ENCODE measurements around the gene BRINP2. TPM values are rescaled to one million over a fixed set of nuclear protein-coding genes. Genes with fewer than 3 reads are reported as not detected.

BRINP2 gene
- total and polyA plus RNA-seq, 4 donors: not detected

- Histone ChIP-seq H3K27ac (ENCODE audit: low read depth in 1 of 2, low read length in 2 of 2) (peak overlapping the region in 1 of 2 donors; percentile 66), H3K36me3 (ENCODE audit: control insufficient read depth in 1 of 2, insufficient read depth in 2 of 2, low read length in 1 of 2) (no peaks in the 10 kb centered on the region), H3K27me3 (ENCODE audit: control insufficient read depth in 1 of 2, insufficient read depth in 2 of 2, low read length in 1 of 2) (no peaks in the 10 kb centered on the region), H3K4me3 (ENCODE audit: low read length in 2 of 2) (no peak overlapping the region), H3K9me3 (ENCODE audit: control insufficient read depth, low read length) (no peaks in the 10 kb centered on the region), H3K4me1 (ENCODE audit: control insufficient read depth in 1 of 2, insufficient read depth in 2 of 2, low read length in 2 of 2) (peaks cover 3 to 6% of the 10 kb centered on the region in 2 donors)
- intact Hi-C loops (cut with DNase I): no loop called here
- peak; percentile 53 for ATAC-seq (ENCODE audit: low FRiP score)
- no peak for DNase-seq
- WGBS, 2 donors: 9 to 11% methylated on average over 4 of the region's 4 CpGs
Observed at GRCh38 chr1:177246710-177247580, 76.2 kb downstream of the BRINP2 start.

- Histone ChIP-seq H3K36me3 (ENCODE audit: control insufficient read depth in 1 of 2, insufficient read depth in 2 of 2, low read length in 1 of 2) (no peaks in the 10 kb centered on the region), H3K27me3 (ENCODE audit: control insufficient read depth in 1 of 2, insufficient read depth in 2 of 2, low read length in 1 of 2) (no peaks in the 10 kb centered on the region), H3K27ac (ENCODE audit: low read depth in 1 of 2, low read length in 2 of 2) (peak overlapping the region in 1 of 2 donors; percentile 66), H3K9me3 (ENCODE audit: control insufficient read depth, low read length) (no peaks in the 10 kb centered on the region), H3K4me3 (ENCODE audit: low read length in 2 of 2) (no peak overlapping the region), H3K4me1 (ENCODE audit: control insufficient read depth in 1 of 2, insufficient read depth in 2 of 2, low read length in 2 of 2) (peaks cover 3 to 6% of the 10 kb centered on the region in 2 donors)
- ATAC-seq (ENCODE audit: low FRiP score) (no peak), DNase-seq (no peak)
- 65% methylated on average over 9 of the region's 9 CpGs for WGBS, 2 donors
- intact Hi-C loops (cut with DNase I): no loop called here
Observed at GRCh38 chr1:177247623-177248176, 76.9 kb downstream of the BRINP2 start.

GRCh38 chr1:177248258-177248657 lies 77.5 kb downstream of the BRINP2 start:
- ATAC-seq (ENCODE audit: low FRiP score) (no peak), DNase-seq (no peak)
- Histone ChIP-seq H3K27me3 (ENCODE audit: control insufficient read depth in 1 of 2, insufficient read depth in 2 of 2, low read length in 1 of 2) (no peaks in the 10 kb centered on the region), H3K36me3 (ENCODE audit: control insufficient read depth in 1 of 2, insufficient read depth in 2 of 2, low read length in 1 of 2) (no peaks in the 10 kb centered on the region), H3K4me1 (ENCODE audit: control insufficient read depth in 1 of 2, insufficient read depth in 2 of 2, low read length in 2 of 2) (peaks cover 3 to 6% of the 10 kb centered on the region in 2 donors), H3K27ac (ENCODE audit: low read depth in 1 of 2, low read length in 2 of 2) (no peak overlapping the region), H3K4me3 (ENCODE audit: low read length in 2 of 2) (no peak overlapping the region), H3K9me3 (ENCODE audit: control insufficient read depth, low read length) (no peaks in the 10 kb centered on the region)
- intact Hi-C loops (cut with DNase I): no loop called here
- 81 to 90% methylated on average over 5 of the region's 5 CpGs for WGBS, 2 donors

- no peak overlapping the region for H3K27ac ChIP-seq (ENCODE audit: low read depth in 1 of 2, low read length in 2 of 2)
- H3K4me1 ChIP-seq (ENCODE audit: control insufficient read depth in 1 of 2, insufficient read depth in 2 of 2, low read length in 2 of 2): peaks cover 3 to 6% of the 10 kb centered on the region in 2 donors
- DNase-seq (no peak), ATAC-seq (ENCODE audit: low FRiP score) (no peak)
- no peaks in the 10 kb centered on the region for H3K9me3 ChIP-seq (ENCODE audit: control insufficient read depth, low read length)
- H3K4me3 ChIP-seq (ENCODE audit: low read length in 2 of 2): no peak overlapping the region
- H3K27me3 ChIP-seq (ENCODE audit: control insufficient read depth in 1 of 2, insufficient read depth in 2 of 2, low read length in 1 of 2): no peaks in the 10 kb centered on the region
- H3K36me3 ChIP-seq (ENCODE audit: control insufficient read depth in 1 of 2, insufficient read depth in 2 of 2, low read length in 1 of 2): no peaks in the 10 kb centered on the region
- intact Hi-C loops (cut with DNase I): no loop called here
Observed at GRCh38 chr1:177249231-177249630, 78.5 kb downstream of the BRINP2 start.

GRCh38 chr1:177252877-177253276 lies 82.1 kb downstream of the BRINP2 start:
- intact Hi-C loops (cut with DNase I): loop anchor here in 1 of 2 donors (10.0 kb wide), 1 partner anchor 692 kb away; no protein-coding TSS in a partner anchor
- Histone ChIP-seq H3K27me3 (ENCODE audit: control insufficient read depth in 1 of 2, insufficient read depth in 2 of 2, low read length in 1 of 2) (no peaks in the 10 kb centered on the region), H3K4me3 (ENCODE audit: low read length in 2 of 2) (no peak overlapping the region), H3K36me3 (ENCODE audit: control insufficient read depth in 1 of 2, insufficient read depth in 2 of 2, low read length in 1 of 2) (no peaks in the 10 kb centered on the region), H3K9me3 (ENCODE audit: control insufficient read depth, low read length) (no peaks in the 10 kb centered on the region), H3K4me1 (ENCODE audit: control insufficient read depth in 1 of 2, insufficient read depth in 2 of 2, low read length in 2 of 2) (no peaks in the 10 kb centered on the region), H3K27ac (ENCODE audit: low read depth in 1 of 2, low read length in 2 of 2) (no peak overlapping the region)
- ATAC-seq (ENCODE audit: low FRiP score) (no peak), DNase-seq (no peak)

- no peak for DNase-seq
- Histone ChIP-seq H3K36me3 (ENCODE audit: control insufficient read depth in 1 of 2, insufficient read depth in 2 of 2, low read length in 1 of 2) (no peaks in the 10 kb centered on the region), H3K27me3 (ENCODE audit: control insufficient read depth in 1 of 2, insufficient read depth in 2 of 2, low read length in 1 of 2) (no peaks in the 10 kb centered on the region), H3K4me3 (ENCODE audit: low read length in 2 of 2) (no peak overlapping the region), H3K9me3 (ENCODE audit: control insufficient read depth, low read length) (no peaks in the 10 kb centered on the region), H3K4me1 (ENCODE audit: control insufficient read depth in 1 of 2, insufficient read depth in 2 of 2, low read length in 2 of 2) (no peaks in the 10 kb centered on the region), H3K27ac (ENCODE audit: low read depth in 1 of 2, low read length in 2 of 2) (no peak overlapping the region)
- WGBS, 2 donors: 83 to 85% methylated on average over 1 of the region's 1 CpG
- intact Hi-C loops (cut with DNase I): loop anchor here in 1 of 2 donors (2.0 to 10.0 kb wide), 3 partner anchors 53 to 689 kb away; no protein-coding TSS in a partner anchor
- no peak for ATAC-seq (ENCODE audit: low FRiP score)
Observed at GRCh38 chr1:177255411-177255810, 84.7 kb downstream of the BRINP2 start.

- Histone ChIP-seq H3K27me3 (ENCODE audit: control insufficient read depth in 1 of 2, insufficient read depth in 2 of 2, low read length in 1 of 2) (no peaks in the 10 kb centered on the region), H3K4me3 (ENCODE audit: low read length in 2 of 2) (no peak overlapping the region), H3K4me1 (ENCODE audit: control insufficient read depth in 1 of 2, insufficient read depth in 2 of 2, low read length in 2 of 2) (no peaks in the 10 kb centered on the region), H3K36me3 (ENCODE audit: control insufficient read depth in 1 of 2, insufficient read depth in 2 of 2, low read length in 1 of 2) (no peaks in the 10 kb centered on the region), H3K9me3 (ENCODE audit: control insufficient read depth, low read length) (no peaks in the 10 kb centered on the region), H3K27ac (ENCODE audit: low read depth in 1 of 2, low read length in 2 of 2) (no peak overlapping the region)
- 49 to 51% methylated on average over 20 of the region's 20 CpGs for whole genome bisulfite sequencing, 2 donors
- DNase-seq (peak; percentile 71 to 88), ATAC-seq (ENCODE audit: low FRiP score) (peak; percentile 83)
- intact Hi-C loops (cut with DNase I): loop anchor here in 1 of 2 donors (5.0 to 10.0 kb wide), 2 partner anchors 101 to 688 kb away; no protein-coding TSS in a partner anchor
Observed at GRCh38 chr1:177256153-177257075, 85.7 kb downstream of the BRINP2 start.

GRCh38 chr1:177257128-177257527 lies 86.4 kb downstream of the BRINP2 start:
- Histone ChIP-seq H3K27me3 (ENCODE audit: control insufficient read depth in 1 of 2, insufficient read depth in 2 of 2, low read length in 1 of 2) (no peaks in the 10 kb centered on the region), H3K27ac (ENCODE audit: low read depth in 1 of 2, low read length in 2 of 2) (no peak overlapping the region), H3K36me3 (ENCODE audit: control insufficient read depth in 1 of 2, insufficient read depth in 2 of 2, low read length in 1 of 2) (no peaks in the 10 kb centered on the region), H3K9me3 (ENCODE audit: control insufficient read depth, low read length) (no peaks in the 10 kb centered on the region), H3K4me3 (ENCODE audit: low read length in 2 of 2) (no peak overlapping the region), H3K4me1 (ENCODE audit: control insufficient read depth in 1 of 2, insufficient read depth in 2 of 2, low read length in 2 of 2) (no peaks in the 10 kb centered on the region)
- no peak for DNase-seq
- intact Hi-C loops (cut with DNase I): loop anchor here in 1 of 2 donors (5.0 to 10.0 kb wide), 2 partner anchors 100 to 688 kb away; no protein-coding TSS in a partner anchor
- 76 to 88% methylated on average over 11 of the region's 11 CpGs for WGBS, 2 donors
- ATAC-seq (ENCODE audit: low FRiP score): peak; percentile 8

Measured in aorta (tissue), 5 donors.